Effector memory CD8-positive, alpha-beta T cell (primary cell): ENCODE measurements around the gene MPND.
"Not testable (repeated sequence)": the region's sequence is repeated elsewhere in the genome, so short reads cannot be mapped to it uniquely, and the experiment has no call there.

ENCODE experiments used
- ATAC-seq: fragments of 150-1000 bp; cut with Tn5 transposase; replicated peaks from 2 replicates; pipeline ENCODE4 v1.10.0; 2021; ENCODE audit warnings: mild to moderate bottlenecking, moderate library complexity
- DNase-seq, 3 experiments: peaks; one replicate each; pipeline ENCODE4 v3.0.0; 2021
- H3K27ac Mint-ChIP-seq, 2 donors: one replicate each; pipeline ENCODE4 v1.8.0; 2022; ENCODE audit warnings: mild to moderate bottlenecking in 2 of 2, mixed read lengths in 2 of 2, moderate library complexity in 2 of 2
- H3K27me3 Mint-ChIP-seq, 2 donors: one replicate each; pipeline ENCODE4 v1.8.0; 2022; ENCODE audit warnings: mixed read lengths in 2 of 2
- H3K36me3 Mint-ChIP-seq: one replicate; pipeline ENCODE4 v1.8.0; 2022; ENCODE audit warnings: mild to moderate bottlenecking, moderate library complexity, mixed read lengths; ENCODE audit not compliant: insufficient read depth
- H3K4me1 Mint-ChIP-seq, 2 donors: one replicate each; pipeline ENCODE4 v1.8.0; 2022; ENCODE audit warnings: low read depth in 2 of 2, mixed read lengths in 2 of 2
- H3K4me3 Mint-ChIP-seq, 2 donors: one replicate each; pipeline ENCODE4 v1.8.0; 2022; ENCODE audit warnings: mild to moderate bottlenecking in 2 of 2, mixed read lengths in 2 of 2, moderate library complexity in 2 of 2
- H3K9me3 Mint-ChIP-seq, 2 donors: one replicate each; pipeline ENCODE4 v1.8.0; 2022; ENCODE audit warnings: mixed read lengths in 2 of 2

The MPND gene

GRCh38 chr19:4342615-4343369 lies 570 bp upstream of the MPND start:
- peak overlapping the region; percentile 85 to 86 for H3K4me3 Mint-ChIP-seq
- H3K9me3 Mint-ChIP-seq = no peaks in the 10 kb centered on the region
- peak overlapping the region; percentile 77 to 79 for H3K27ac Mint-ChIP-seq
- H3K36me3 Mint-ChIP-seq = peaks cover 22% of the 10 kb centered on the region
- no peaks in the 10 kb centered on the region for H3K27me3 Mint-ChIP-seq
- DNase-seq (peak; percentile 84 to 86 (median 86)), ATAC-seq (peak; percentile 78)
- peaks cover 24 to 28% of the 10 kb centered on the region in 2 donors for H3K4me1 Mint-ChIP-seq

DNA sequence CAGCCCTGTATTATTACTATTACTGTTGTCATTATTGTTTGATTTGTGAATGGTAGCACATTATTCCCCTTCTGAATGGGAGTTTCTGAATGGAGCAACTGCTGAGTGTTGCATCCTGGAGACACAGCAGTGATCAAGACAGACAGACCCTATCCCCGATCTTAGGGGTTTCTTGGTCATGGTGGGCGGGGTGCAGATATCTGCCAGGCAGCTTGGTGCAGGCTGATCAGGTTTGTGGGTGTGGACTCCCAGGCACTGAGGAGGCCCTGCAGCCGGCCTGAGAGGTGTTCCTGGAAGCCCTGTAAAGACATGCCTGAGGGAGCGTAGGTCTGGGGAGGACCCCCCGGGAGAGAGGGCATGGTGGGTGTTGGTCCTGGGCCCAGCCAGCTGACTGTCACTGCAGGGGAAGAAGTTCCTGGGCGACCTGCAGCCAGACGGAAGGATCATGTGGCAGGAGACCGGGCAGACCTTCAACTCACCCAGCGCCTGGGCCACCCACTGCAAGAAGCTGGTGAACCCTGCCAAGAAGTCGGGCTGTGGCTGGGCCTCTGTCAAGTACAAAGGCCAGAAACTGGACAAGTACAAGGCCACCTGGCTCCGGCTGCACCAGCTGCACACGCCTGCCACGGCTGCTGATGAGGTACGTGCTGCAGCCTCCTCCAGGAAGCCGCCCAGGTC lies 2.1 kb downstream of the MPND start:
- DNase-seq (no peak), ATAC-seq (no peak)
- no peaks in the 10 kb centered on the region for H3K27me3 Mint-ChIP-seq
- H3K4me3 Mint-ChIP-seq = peak overlapping the region; percentile 85 to 86
- H3K36me3 Mint-ChIP-seq = peaks cover 14% of the 10 kb centered on the region
- H3K27ac Mint-ChIP-seq = no peak overlapping the region
- H3K9me3 Mint-ChIP-seq = no peaks in the 10 kb centered on the region
- peaks cover 18 to 22% of the 10 kb centered on the region in 2 donors for H3K4me1 Mint-ChIP-seq

DNA sequence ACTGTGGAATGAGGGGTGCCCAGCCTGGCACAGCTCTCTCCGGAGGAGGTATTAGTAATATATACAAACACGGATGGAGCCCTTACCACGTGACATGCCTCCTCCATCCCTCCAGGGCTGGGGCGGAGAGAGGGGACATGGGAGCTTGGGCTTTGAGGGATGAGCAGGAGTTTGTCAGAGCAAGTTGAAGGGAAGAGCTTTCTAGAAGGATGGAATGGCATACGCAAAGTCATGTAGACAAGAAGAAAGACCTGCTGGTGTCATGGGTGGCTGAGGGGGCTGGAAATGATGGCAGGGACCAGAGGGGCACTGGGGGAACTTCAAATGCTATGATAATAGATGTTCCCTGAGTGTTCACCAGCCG lies 2.6 kb downstream of the MPND start:
- Mint-ChIP-seq H3K4me1 (peaks cover 18 to 22% of the 10 kb centered on the region in 2 donors), H3K9me3 (no peaks in the 10 kb centered on the region), H3K27ac (no peak overlapping the region), H3K36me3 (peaks cover 14% of the 10 kb centered on the region), H3K4me3 (no peak overlapping the region), H3K27me3 (no peaks in the 10 kb centered on the region)
- ATAC-seq (no peak), DNase-seq (no peak)

- no peak for DNase-seq
- Mint-ChIP-seq H3K27me3 (no peaks in the 10 kb centered on the region), H3K27ac (no peak overlapping the region), H3K36me3 (peaks cover 14% of the 10 kb centered on the region), H3K4me1 (peaks cover 14 to 17% of the 10 kb centered on the region in 2 donors), H3K9me3 (no peaks in the 10 kb centered on the region), H3K4me3 (no peak overlapping the region)
- ATAC-seq = no peak
Observed at GRCh38 chr19:4347521-4347920, 4.2 kb downstream of the MPND start.

GRCh38 chr19:4349225-4349624 lies 5.9 kb downstream of the MPND start:
- ATAC-seq, H3K9me3 Mint-ChIP-seq, H3K4me3 Mint-ChIP-seq, H3K27ac Mint-ChIP-seq, DNase-seq, H3K36me3 Mint-ChIP-seq, H3K27me3 Mint-ChIP-seq: not testable (repeated sequence)
- H3K4me1 Mint-ChIP-seq = peaks cover 8 to 11% of the 10 kb centered on the region in 2 donors

GRCh38 chr19:4350111-4350510 lies 6.7 kb downstream of the MPND start:
- Mint-ChIP-seq H3K36me3 (peaks cover 10% of the 10 kb centered on the region), H3K4me3 (no peak overlapping the region), H3K27ac (peak overlapping the region; percentile 57 to 72), H3K4me1 (peaks cover 7 to 11% of the 10 kb centered on the region in 2 donors), H3K9me3 (no peaks in the 10 kb centered on the region), H3K27me3 (no peaks in the 10 kb centered on the region)
- no peak for DNase-seq
- no peak for ATAC-seq

DNA sequence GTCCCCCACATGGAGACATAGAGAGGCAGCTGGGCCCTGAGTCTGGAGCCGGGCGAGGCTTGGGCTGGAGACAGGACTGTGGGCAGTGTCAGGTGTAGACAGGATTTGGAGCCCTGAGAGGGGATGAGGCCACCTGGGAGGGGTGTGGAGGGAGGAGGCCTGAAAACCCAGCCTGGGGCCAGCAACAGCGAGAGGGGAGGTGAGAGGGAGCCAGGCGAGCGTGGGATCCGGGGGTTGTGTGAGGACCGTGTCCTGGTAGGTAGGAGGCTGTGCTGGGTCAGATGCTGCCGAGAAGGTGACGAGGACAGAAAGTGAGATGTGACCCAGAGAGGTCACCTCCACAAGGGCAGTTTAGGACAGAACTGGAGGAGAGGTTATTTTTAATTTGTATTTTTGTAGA lies 7.4 kb downstream of the MPND start:
- H3K27me3 Mint-ChIP-seq = no peaks in the 10 kb centered on the region
- H3K4me1 Mint-ChIP-seq = peaks cover 4 to 5% of the 10 kb centered on the region in 2 donors
- DNase-seq (no peak), ATAC-seq (no peak)
- H3K36me3 Mint-ChIP-seq = peaks cover 10% of the 10 kb centered on the region
- H3K9me3 Mint-ChIP-seq = no peaks in the 10 kb centered on the region
- peak overlapping the region; percentile 57 to 72 for H3K27ac Mint-ChIP-seq
- no peak overlapping the region for H3K4me3 Mint-ChIP-seq

DNA sequence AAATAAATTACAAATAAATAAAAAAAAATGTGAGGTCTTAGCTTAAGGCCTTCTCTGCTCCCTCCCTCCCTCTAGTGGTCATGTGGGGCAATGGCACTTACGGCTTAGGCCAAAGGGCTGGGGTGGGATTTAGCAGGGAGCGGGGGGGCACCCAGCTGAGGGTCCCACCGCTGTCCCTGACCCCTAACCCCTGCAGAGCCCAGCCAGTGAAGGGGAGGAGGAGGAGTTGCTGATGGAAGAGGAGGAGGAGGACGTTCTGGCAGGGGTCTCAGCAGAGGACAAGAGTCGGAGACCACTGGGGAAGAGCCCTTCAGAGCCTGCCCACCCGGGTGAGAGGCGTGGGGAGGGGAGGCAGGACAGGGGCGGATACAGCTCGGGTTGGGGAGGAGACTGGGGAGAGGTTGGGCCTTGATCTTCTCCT lies 9.3 kb downstream of the MPND start:
- ATAC-seq = peak; percentile 79
- Mint-ChIP-seq H3K4me3 (no peak overlapping the region), H3K4me1 (peaks cover 4% of the 10 kb centered on the region in 2 donors), H3K27me3 (no peaks in the 10 kb centered on the region), H3K27ac (peak overlapping the region in 1 of 2 donors; percentile 44), H3K36me3 (peaks cover 13% of the 10 kb centered on the region), H3K9me3 (no peaks in the 10 kb centered on the region)
- peak; percentile 55 to 64 (median 60) for DNase-seq

DNA sequence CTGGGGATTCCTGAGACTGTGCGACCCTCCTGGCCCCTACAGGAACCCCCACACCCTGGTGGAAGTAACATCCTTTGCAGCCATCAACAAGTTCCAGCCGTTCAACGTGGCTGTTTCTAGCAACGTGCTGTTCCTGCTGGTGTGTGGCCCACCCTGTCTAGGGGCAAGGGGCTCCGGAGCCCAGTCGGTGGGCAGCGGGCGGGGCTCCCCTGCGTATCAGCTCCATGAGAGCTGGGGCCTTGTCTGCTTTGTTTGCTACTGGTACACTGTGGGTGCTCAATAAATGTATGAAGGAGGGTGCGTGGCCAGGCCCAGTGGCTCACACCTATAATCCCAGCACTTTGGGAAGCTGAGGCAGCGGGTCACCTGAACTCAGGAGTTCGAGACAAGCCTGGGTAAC lies 10.9 kb downstream of the MPND start:
- no peaks in the 10 kb centered on the region for H3K9me3 Mint-ChIP-seq
- H3K4me1 Mint-ChIP-seq = peaks cover 4% of the 10 kb centered on the region in 2 donors
- no peaks in the 10 kb centered on the region for H3K27me3 Mint-ChIP-seq
- peaks cover 18% of the 10 kb centered on the region for H3K36me3 Mint-ChIP-seq
- DNase-seq (no peak), ATAC-seq (no peak)
- H3K4me3 Mint-ChIP-seq = no peak overlapping the region
- no peak overlapping the region for H3K27ac Mint-ChIP-seq

DNA sequence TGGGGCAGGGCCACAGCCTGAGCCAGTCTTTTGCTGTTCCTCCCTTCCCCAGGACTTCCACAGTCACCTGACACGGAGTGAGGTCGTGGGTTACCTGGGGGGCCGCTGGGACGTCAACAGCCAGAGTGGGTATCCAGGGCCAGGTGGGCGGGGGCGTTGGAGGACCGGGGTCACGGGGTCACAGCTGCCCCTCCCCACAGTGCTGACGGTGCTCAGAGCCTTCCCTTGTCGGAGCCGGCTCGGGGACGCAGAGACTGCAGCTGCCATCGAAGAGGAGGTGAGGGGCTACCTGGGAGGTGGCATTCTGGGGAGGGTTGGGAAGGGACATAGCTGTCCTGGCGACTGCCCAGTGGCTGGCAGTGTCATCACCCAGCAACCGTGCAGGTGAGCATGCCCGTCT lies 11.5 kb downstream of the MPND start:
- DNase-seq (no peak), ATAC-seq (no peak)
- Mint-ChIP-seq H3K27ac (no peak overlapping the region), H3K4me1 (peaks cover 2 to 4% of the 10 kb centered on the region in 2 donors), H3K4me3 (no peak overlapping the region), H3K27me3 (no peaks in the 10 kb centered on the region), H3K36me3 (peaks cover 18% of the 10 kb centered on the region), H3K9me3 (no peaks in the 10 kb centered on the region)

DNA sequence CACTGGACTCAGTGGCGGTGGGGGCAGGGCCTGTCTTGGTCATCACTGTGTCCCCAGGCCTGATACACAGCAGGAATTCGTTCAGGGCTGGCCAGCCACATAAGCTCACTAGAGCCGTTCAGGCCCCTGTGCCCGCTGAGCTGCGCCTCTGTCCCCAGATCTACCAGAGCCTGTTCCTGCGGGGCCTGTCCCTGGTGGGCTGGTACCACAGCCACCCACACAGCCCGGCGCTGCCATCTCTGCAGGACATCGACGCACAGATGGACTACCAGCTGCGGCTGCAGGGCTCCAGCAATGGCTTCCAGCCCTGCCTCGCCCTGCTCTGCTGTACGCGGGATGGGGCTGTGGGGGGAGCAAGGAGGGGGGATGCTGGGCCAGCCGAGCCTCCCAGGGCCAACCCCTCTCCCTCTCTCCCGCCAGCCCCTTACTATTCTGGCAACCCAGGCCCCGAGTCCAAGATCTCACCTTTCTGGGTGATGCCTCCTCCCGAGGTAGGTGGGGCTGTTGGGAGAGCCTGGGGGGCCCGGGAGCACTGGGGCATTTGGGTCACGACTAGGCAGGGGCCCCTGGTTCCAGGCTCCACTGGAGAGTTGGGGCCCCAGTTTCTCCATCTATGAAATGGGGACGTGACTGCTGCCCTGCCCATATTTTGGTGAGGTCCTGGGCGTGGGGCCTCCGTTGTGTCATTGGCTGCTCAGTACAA lies 13.9 kb downstream of the MPND start:
- peaks cover 22% of the 10 kb centered on the region for H3K36me3 Mint-ChIP-seq
- no peak for DNase-seq
- peaks cover 4 to 7% of the 10 kb centered on the region in 2 donors for H3K4me1 Mint-ChIP-seq
- ATAC-seq = no peak
- no peaks in the 10 kb centered on the region for H3K27me3 Mint-ChIP-seq
- no peak overlapping the region for H3K4me3 Mint-ChIP-seq
- H3K9me3 Mint-ChIP-seq = no peaks in the 10 kb centered on the region
- H3K27ac Mint-ChIP-seq = peak overlapping the region in 1 of 2 donors; percentile 56

- DNase-seq = no peak
- no peak for ATAC-seq
- peaks cover 28% of the 10 kb centered on the region for H3K36me3 Mint-ChIP-seq
- no peak overlapping the region for H3K27ac Mint-ChIP-seq
- H3K9me3 Mint-ChIP-seq = no peaks in the 10 kb centered on the region
- H3K27me3 Mint-ChIP-seq = no peaks in the 10 kb centered on the region
- peaks cover 2 to 4% of the 10 kb centered on the region in 2 donors for H3K4me1 Mint-ChIP-seq
- no peak overlapping the region for H3K4me3 Mint-ChIP-seq
Observed at GRCh38 chr19:4357921-4358326, 14.6 kb downstream of the MPND start.

GRCh38 chr19:4358709-4359626 lies 15.6 kb downstream of the MPND start:
- Mint-ChIP-seq H3K4me3 (no peak overlapping the region), H3K27ac (peak overlapping the region in 1 of 2 donors; percentile 53), H3K9me3 (no peaks in the 10 kb centered on the region), H3K27me3 (no peaks in the 10 kb centered on the region), H3K4me1 (peaks cover 2 to 4% of the 10 kb centered on the region in 2 donors), H3K36me3 (peaks cover 35% of the 10 kb centered on the region)
- DNase-seq (no peak), ATAC-seq (no peak)
